T1000 (cell line): ENCODE measurements around the gene NEUROD2.
"Not testable (repeated sequence)": the region's sequence is repeated elsewhere in the genome, so short reads cannot be mapped to it uniquely, and the experiment has no call there.

Experiments used
- DNase-seq: peaks from one replicate; lab custom pipeline; 2025; ENCODE audit warnings: mixed read lengths; lab: John Stamatoyannopoulos, UW

NEUROD2 gene

GRCh38 chr17:39602533-39603303, 5.0 kb downstream of the NEUROD2 start:
- no peak for DNase-seq

GRCh38 chr17:39601758-39602532, 5.8 kb downstream of the NEUROD2 start:
- DNase-seq, result no peak

- no peak for DNase-seq
Observed at GRCh38 chr17:39600997-39601597, 6.6 kb downstream of the NEUROD2 start.

- DNase-seq, result no peak
Observed at GRCh38 chr17:39600288-39600996, 7.3 kb downstream of the NEUROD2 start.

GRCh38 chr17:39599665-39600231, 8.0 kb downstream of the NEUROD2 start:
- DNase-seq, result no peak

GRCh38 chr17:39599004-39599664, 8.6 kb downstream of the NEUROD2 start:
- DNase-seq, result no peak

GRCh38 chr17:39598630-39599003, 9.1 kb downstream of the NEUROD2 start:
- DNase-seq, result no peak

- no peak for DNase-seq
Observed at GRCh38 chr17:39598047-39598481, 9.7 kb downstream of the NEUROD2 start.

GRCh38 chr17:39597372-39598046, 10.2 kb downstream of the NEUROD2 start:
- DNase-seq, result no peak

GRCh38 chr17:39596543-39597267, 11.0 kb downstream of the NEUROD2 start:
- no peak for DNase-seq

- DNase-seq, result no peak
Observed at GRCh38 chr17:39595928-39596510, 11.7 kb downstream of the NEUROD2 start.

GRCh38 chr17:39595294-39595693, 12.4 kb downstream of the NEUROD2 start:
- DNase-seq, result no peak

GRCh38 chr17:39593371-39593770, 14.3 kb downstream of the NEUROD2 start:
- DNase-seq, result no peak

- peak; percentile 20 for DNase-seq
Observed at GRCh38 chr17:39591958-39592954, 15.5 kb downstream of the NEUROD2 start.

GRCh38 chr17:39590180-39590579, 17.5 kb downstream of the NEUROD2 start:
- not testable (repeated sequence) for DNase-seq

GRCh38 chr17:39582658-39583057, 25.1 kb downstream of the NEUROD2 start:
- DNase-seq, result no peak

- DNase-seq, result no peak
Observed at GRCh38 chr17:39581759-39582085, 26.0 kb downstream of the NEUROD2 start.

- no peak for DNase-seq
Observed at GRCh38 chr17:39581071-39581758, 26.5 kb downstream of the NEUROD2 start.
